CD8-positive, alpha-beta memory T cell (primary cell): ENCODE measurements around the gene VTI1A. TPM values are rescaled to one million over a fixed set of nuclear protein-coding genes. Genes with fewer than 3 reads are reported as not detected.

ENCODE experiments used
- CTCF ChIA-PET: fragments of 350-600 bp; sonication (Branson Sonifier 250); formaldehyde crosslinking; loops from one replicate; lab custom pipeline; 2021; ENCODE audit warnings: antibody characterized with exemption; lab: Charles Lee
- POLR2A ChIA-PET: fragments of 350-600 bp; sonication (Branson Sonifier 250); formaldehyde crosslinking; loops from one replicate; lab custom pipeline; 2021; ENCODE audit warnings: antibody characterized with exemption; lab: Charles Lee
- DNase-seq, 5 donors: peaks; one replicate each; pipeline versions ENCODE4 v3.0.0 to v3.0.0-alpha.2; 2020 to 2022; ENCODE audit warnings: mixed read lengths in 1 of 5
- H3K27ac ChIP-seq: one replicate; pipeline ENCODE4 v1.7.0; 2013; ENCODE audit warnings: low read depth, mild to moderate bottlenecking, low read length, moderate library complexity
- H3K27me3 ChIP-seq: 2 replicates; pipeline ENCODE4 v1.7.0; 2013; ENCODE audit warnings: low read length, mild to moderate bottlenecking; ENCODE audit not compliant: insufficient read depth, poor library complexity, severe bottlenecking
- H3K36me3 ChIP-seq: 2 replicates; pipeline ENCODE4 v1.7.0; 2013; ENCODE audit warnings: mild to moderate bottlenecking, low read length, moderate library complexity; ENCODE audit not compliant: insufficient read depth
- H3K4me1 ChIP-seq: 2 replicates; pipeline ENCODE4 v1.7.0; 2013; ENCODE audit warnings: mild to moderate bottlenecking, low read length, moderate library complexity; ENCODE audit not compliant: insufficient read depth
- H3K4me3 ChIP-seq: 2 replicates; pipeline ENCODE4 v1.7.0; 2013; ENCODE audit warnings: mild to moderate bottlenecking, low read length
- H3K9me3 ChIP-seq: 2 replicates; pipeline ENCODE4 v1.7.0; 2013; ENCODE audit warnings: mild to moderate bottlenecking, low read length
- H3K27ac Mint-ChIP-seq, 8 donors: one replicate each; pipeline ENCODE4 v1.8.0; 2020 to 2021; ENCODE audit warnings: mixed read lengths in 8 of 8, mild to moderate bottlenecking in 6 of 8, inconsistent platforms in 3 of 8, moderate library complexity in 3 of 8
- H3K27me3 Mint-ChIP-seq, 2 donors: one replicate each; pipeline ENCODE4 v1.8.0; 2020 to 2021; ENCODE audit warnings: mixed read lengths in 2 of 2, mild to moderate bottlenecking in 1 of 2, moderate library complexity in 1 of 2
- H3K36me3 Mint-ChIP-seq, 3 donors: one replicate each; pipeline ENCODE4 v1.8.0; 2020 to 2021; ENCODE audit warnings: mixed read lengths in 3 of 3, inconsistent platforms in 1 of 3, mild to moderate bottlenecking in 1 of 3
- H3K4me1 Mint-ChIP-seq, 3 donors: one replicate each; pipeline ENCODE4 v1.8.0; 2020 to 2021; ENCODE audit warnings: mixed read lengths in 3 of 3, inconsistent platforms in 1 of 3, mild to moderate bottlenecking in 1 of 3
- H3K4me3 Mint-ChIP-seq, 7 donors: one replicate each; pipeline ENCODE4 v1.8.0; 2020 to 2021; ENCODE audit warnings: mixed read lengths in 7 of 7, mild to moderate bottlenecking in 6 of 7, moderate library complexity in 4 of 7, inconsistent platforms in 2 of 7
- H3K9me3 Mint-ChIP-seq, 5 donors: one replicate each; pipeline ENCODE4 v1.8.0; 2020 to 2022; ENCODE audit warnings: mixed read lengths in 5 of 5, mild to moderate bottlenecking in 3 of 5, moderate library complexity in 2 of 5, inconsistent platforms in 1 of 5
- polyA plus RNA-seq: library from polyadenylated mRNA; unstranded; fragments of 300-500 nt; fragmentation: Illumina TruSeq; gene quantifications from one replicate; pipeline ENCODE4 v1.2.3, GENCODE V29; 2021
- total RNA-seq, 2 experiments: library from RNA; stranded (reverse); gene quantifications; one replicate each; pipeline ENCODE4 v1.2.3, GENCODE V29; 2021

The VTI1A gene
- total and polyA plus RNA-seq, 3 experiments from 2014 or later = 28.1 to 40.1 (median 38.2) TPM

GRCh38 chr10:112755446-112756234 is 308.6 kb downstream of the VTI1A start:
- H3K4me1 Mint-ChIP-seq = no peaks in the 10 kb centered on the region
- DNase-seq = no peak
- no peaks in the 10 kb centered on the region for H3K9me3 Mint-ChIP-seq
- no peaks in the 10 kb centered on the region for H3K4me1 ChIP-seq
- no peaks in the 10 kb centered on the region for H3K36me3 ChIP-seq
- ChIA-PET CTCF (no interaction called here), POLR2A (no interaction called here)
- no peak overlapping the region for H3K4me3 ChIP-seq
- H3K27me3 Mint-ChIP-seq = no peaks in the 10 kb centered on the region
- H3K27me3 ChIP-seq = no peaks in the 10 kb centered on the region
- H3K27ac Mint-ChIP-seq = no peak overlapping the region
- H3K4me3 Mint-ChIP-seq = no peak overlapping the region
- H3K9me3 ChIP-seq = no peaks in the 10 kb centered on the region
- no peak overlapping the region for H3K27ac ChIP-seq
- H3K36me3 Mint-ChIP-seq = peaks cover 5 to 23% (median 19%) of the 10 kb centered on the region in 3 donors

- H3K27me3 ChIP-seq = no peaks in the 10 kb centered on the region
- Mint-ChIP-seq H3K4me3 (no peak overlapping the region), H3K36me3 (peaks cover 5 to 21% (median 19%) of the 10 kb centered on the region in 3 donors), H3K27ac (no peak overlapping the region), H3K27me3 (no peaks in the 10 kb centered on the region), H3K9me3 (no peaks in the 10 kb centered on the region), H3K4me1 (no peaks in the 10 kb centered on the region)
- no peaks in the 10 kb centered on the region for H3K4me1 ChIP-seq
- ChIA-PET CTCF (no interaction called here), POLR2A (no interaction called here)
- H3K27ac ChIP-seq = no peak overlapping the region
- no peaks in the 10 kb centered on the region for H3K9me3 ChIP-seq
- no peaks in the 10 kb centered on the region for H3K36me3 ChIP-seq
- H3K4me3 ChIP-seq = no peak overlapping the region
- DNase-seq = no peak
Observed at GRCh38 chr10:112756235-112756527, 309.2 kb downstream of the VTI1A start.

GRCh38 chr10:112758961-112759360 is 311.9 kb downstream of the VTI1A start:
- Histone ChIP-seq H3K36me3 (no peaks in the 10 kb centered on the region), H3K9me3 (no peaks in the 10 kb centered on the region), H3K27me3 (no peaks in the 10 kb centered on the region), H3K4me3 (no peak overlapping the region), H3K27ac (no peak overlapping the region), H3K4me1 (no peaks in the 10 kb centered on the region)
- CTCF ChIA-PET = no interaction called here
- POLR2A ChIA-PET = no interaction called here
- H3K27ac Mint-ChIP-seq = no peak overlapping the region
- no peak overlapping the region for H3K4me3 Mint-ChIP-seq
- no peak for DNase-seq
- no peaks in the 10 kb centered on the region for H3K27me3 Mint-ChIP-seq
- peaks cover 5 to 23% (median 19%) of the 10 kb centered on the region in 3 donors for H3K36me3 Mint-ChIP-seq
- H3K9me3 Mint-ChIP-seq = no peaks in the 10 kb centered on the region
- no peaks in the 10 kb centered on the region for H3K4me1 Mint-ChIP-seq

DNA sequence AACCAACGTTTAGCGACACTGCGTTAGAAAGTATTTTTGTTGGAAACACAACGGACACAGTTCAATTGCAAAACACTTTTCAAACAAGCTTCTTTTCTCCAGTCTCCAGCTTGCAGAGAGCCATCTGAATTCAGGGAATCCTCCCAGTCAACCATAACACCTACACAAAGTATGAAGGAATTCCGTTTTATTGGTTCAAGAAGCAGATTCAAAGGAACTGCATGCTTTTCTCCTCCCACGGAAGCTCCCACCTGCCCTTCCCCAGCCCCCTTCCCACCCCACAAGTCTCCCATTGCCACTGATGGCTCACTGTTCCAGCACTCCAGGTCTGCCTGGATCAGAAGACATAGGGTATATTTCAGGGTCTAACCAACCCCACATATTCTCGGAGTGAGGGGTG is 312.5 kb downstream of the VTI1A start:
- CTCF ChIA-PET = no interaction called here
- POLR2A ChIA-PET = no interaction called here

GRCh38 chr10:112761256-112761655 is 314.2 kb downstream of the VTI1A start:
- CTCF ChIA-PET = no interaction called here
- POLR2A ChIA-PET = no interaction called here
- Mint-ChIP-seq H3K4me3 (no peak overlapping the region), H3K9me3 (no peaks in the 10 kb centered on the region), H3K36me3 (peaks cover 5 to 19% (median 12%) of the 10 kb centered on the region in 3 donors), H3K27me3 (no peaks in the 10 kb centered on the region), H3K4me1 (peaks cover 0 to 5% (median 0%) of the 10 kb centered on the region in 3 donors), H3K27ac (no peak overlapping the region)
- Histone ChIP-seq H3K9me3 (no peaks in the 10 kb centered on the region), H3K36me3 (no peaks in the 10 kb centered on the region), H3K27ac (no peak overlapping the region), H3K27me3 (no peaks in the 10 kb centered on the region), H3K4me3 (no peak overlapping the region), H3K4me1 (no peaks in the 10 kb centered on the region)
- DNase-seq = no peak

More for the DNA sequence above, 312.5 kb downstream of the VTI1A start:
- Mint-ChIP-seq H3K4me3 (no peak overlapping the region), H3K9me3 (no peaks in the 10 kb centered on the region), H3K27me3 (no peaks in the 10 kb centered on the region), H3K36me3 (peaks cover 5 to 19% (median 13%) of the 10 kb centered on the region in 3 donors), H3K4me1 (no peaks in the 10 kb centered on the region), H3K27ac (no peak overlapping the region)
- Histone ChIP-seq H3K36me3 (no peaks in the 10 kb centered on the region), H3K27me3 (no peaks in the 10 kb centered on the region), H3K4me1 (no peaks in the 10 kb centered on the region), H3K27ac (no peak overlapping the region), H3K4me3 (no peak overlapping the region), H3K9me3 (no peaks in the 10 kb centered on the region)
- no peak for DNase-seq

- Histone ChIP-seq H3K27ac (no peak overlapping the region), H3K4me1 (no peaks in the 10 kb centered on the region), H3K27me3 (no peaks in the 10 kb centered on the region), H3K9me3 (no peaks in the 10 kb centered on the region), H3K36me3 (no peaks in the 10 kb centered on the region), H3K4me3 (no peak overlapping the region)
- CTCF ChIA-PET = no interaction called here
- POLR2A ChIA-PET = no interaction called here
- Mint-ChIP-seq H3K27me3 (no peaks in the 10 kb centered on the region), H3K27ac (no peak overlapping the region), H3K4me1 (peaks cover 0 to 5% (median 0%) of the 10 kb centered on the region in 3 donors), H3K36me3 (peaks cover 0 to 14% (median 6%) of the 10 kb centered on the region in 3 donors), H3K4me3 (no peak overlapping the region), H3K9me3 (no peaks in the 10 kb centered on the region)
- DNase-seq = no peak
Observed at GRCh38 chr10:112763916-112764520, 317.0 kb downstream of the VTI1A start.

- DNase-seq = no peak
- no peaks in the 10 kb centered on the region for H3K36me3 ChIP-seq
- Mint-ChIP-seq H3K36me3 (peaks cover 2 to 8% (median 3%) of the 10 kb centered on the region in 3 donors), H3K4me3 (no peak overlapping the region), H3K9me3 (no peaks in the 10 kb centered on the region), H3K27me3 (no peaks in the 10 kb centered on the region), H3K4me1 (peaks cover 0 to 5% (median 0%) of the 10 kb centered on the region in 3 donors), H3K27ac (no peak overlapping the region)
- no peaks in the 10 kb centered on the region for H3K27me3 ChIP-seq
- ChIA-PET CTCF (no interaction called here), POLR2A (no interaction called here)
- no peak overlapping the region for H3K27ac ChIP-seq
- no peak overlapping the region for H3K4me3 ChIP-seq
- no peaks in the 10 kb centered on the region for H3K4me1 ChIP-seq
- H3K9me3 ChIP-seq = no peaks in the 10 kb centered on the region
Observed at GRCh38 chr10:112765717-112766235, 318.8 kb downstream of the VTI1A start.

GRCh38 chr10:112766636-112767035 is 319.6 kb downstream of the VTI1A start:
- no peak overlapping the region for H3K27ac ChIP-seq
- Mint-ChIP-seq H3K4me1 (peaks cover 0 to 5% (median 0%) of the 10 kb centered on the region in 3 donors), H3K27me3 (no peaks in the 10 kb centered on the region), H3K9me3 (no peaks in the 10 kb centered on the region), H3K36me3 (peaks cover 4 to 10% (median 9%) of the 10 kb centered on the region in 3 donors), H3K4me3 (no peak overlapping the region), H3K27ac (no peak overlapping the region)
- H3K9me3 ChIP-seq = no peaks in the 10 kb centered on the region
- H3K27me3 ChIP-seq = no peaks in the 10 kb centered on the region
- no peaks in the 10 kb centered on the region for H3K36me3 ChIP-seq
- no peak for DNase-seq
- no peaks in the 10 kb centered on the region for H3K4me1 ChIP-seq
- no peak overlapping the region for H3K4me3 ChIP-seq
- ChIA-PET POLR2A (no interaction called here), CTCF (no interaction called here)
